HFF-Myc (cell line): ENCODE results near the gene F8A3.

ENCODE experiments used
- DNase-seq: peaks from one replicate; pipeline ENCODE4 v3.0.0-alpha.2; 2011; ENCODE audit warnings: low read depth; ENCODE audit errors: extremely low read depth
- H3K4me3 ChIP-seq: replicated peaks from 2 replicates; pipeline ENCODE4 v1.5.1; 2011; ENCODE audit warnings: low read depth, mild to moderate bottlenecking, control low read depth, low read length
- CTCF ChIP-seq: IDR thresholded peaks from 2 replicates; pipeline ENCODE4 v1.5.1; 2012; ENCODE audit warnings: mild to moderate bottlenecking, low read depth, low read length, control low read depth; ENCODE audit errors: missing control alignments

The F8A3 gene

GRCh38 chrX:155434906-155435743 lies 23.3 kb downstream of the F8A3 start:
- H3K4me3 ChIP-seq: no peak overlapping the region
- DNase-seq: no peak
- no peak for TF ChIP-seq CTCF

- no peak for DNase-seq
- no peak overlapping the region for H3K4me3 ChIP-seq
- no peak for TF ChIP-seq CTCF
These were observed 40.7 kb downstream of the F8A3 start for GRCh38 chrX:155417769-155418168.
